ENCODE data around the gene CLCN6.

GRCh38 chr1:11813021-11813420 lies 7.0 kb downstream of the CLCN6 start:
- TF ChIP-seq CTCF (conservative IDR thresholded peaks at IDR 0.05; ENCODE audit: low read depth, low read length) (no peak), EZH2 (IDR thresholded peaks at IDR 0.05; ENCODE audit: borderline replicate concordance, low read depth, low read length, poor library complexity, severe bottlenecking) (no peak)

All from A673 (cell line).